Prostate gland (tissue), 2 donors: ENCODE measurements around the gene BABAM2.

Source experiments
- POLR2A ChIP-seq: fragments of 450-650 bp; IDR thresholded peaks from one replicate; pipeline ENCODE4 v1.6.1; 2016; ENCODE audit warnings: antibody characterized with exemption, mild to moderate bottlenecking
- POLR2AphosphoS5 ChIP-seq: sonication (generic); formaldehyde crosslinking; IDR thresholded peaks from one replicate; pipeline ENCODE4 v1.6.1; 2017; ENCODE audit warnings: antibody characterized with exemption
- TF ChIP-seq, protein P1 (sequence below), 4 experiments: fragments of 200-600 bp in 2 of 4; fragments of 450-650 bp in 2 of 4; sonication (generic) in 2 of 4; IDR thresholded peaks; 1 replicate in 3 of 4; 2 replicates in 1 of 4; pipeline ENCODE4 v1.5.1; 2016 to 2019; ENCODE audit warnings: antibody characterized with exemption in 4 of 4, mild to moderate bottlenecking in 2 of 4, moderate library complexity in 2 of 4

DNA sequence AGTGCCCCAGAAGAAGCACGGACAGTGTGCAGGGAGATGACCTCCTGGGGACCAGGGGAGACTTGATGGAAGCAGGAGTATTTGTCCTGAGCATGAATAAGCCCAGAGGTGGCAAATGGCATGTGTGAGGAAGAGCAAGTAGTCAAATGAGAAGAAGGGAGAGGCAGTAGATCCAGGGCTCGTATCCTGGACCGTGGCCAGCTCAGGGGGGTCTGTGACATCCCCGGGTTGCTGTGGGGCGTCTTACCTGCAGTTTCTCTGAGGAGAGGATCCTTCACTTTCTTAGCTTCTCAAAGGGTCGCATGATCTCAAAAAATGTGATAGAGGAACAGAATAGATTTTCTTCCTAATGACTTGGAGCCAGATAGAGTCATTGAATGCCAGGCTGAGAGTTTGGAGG is 445.1 kb downstream of the BABAM2 start:
- no peak for TF ChIP-seq POLR2AphosphoS5
- TF ChIP-seq, protein P1, sequence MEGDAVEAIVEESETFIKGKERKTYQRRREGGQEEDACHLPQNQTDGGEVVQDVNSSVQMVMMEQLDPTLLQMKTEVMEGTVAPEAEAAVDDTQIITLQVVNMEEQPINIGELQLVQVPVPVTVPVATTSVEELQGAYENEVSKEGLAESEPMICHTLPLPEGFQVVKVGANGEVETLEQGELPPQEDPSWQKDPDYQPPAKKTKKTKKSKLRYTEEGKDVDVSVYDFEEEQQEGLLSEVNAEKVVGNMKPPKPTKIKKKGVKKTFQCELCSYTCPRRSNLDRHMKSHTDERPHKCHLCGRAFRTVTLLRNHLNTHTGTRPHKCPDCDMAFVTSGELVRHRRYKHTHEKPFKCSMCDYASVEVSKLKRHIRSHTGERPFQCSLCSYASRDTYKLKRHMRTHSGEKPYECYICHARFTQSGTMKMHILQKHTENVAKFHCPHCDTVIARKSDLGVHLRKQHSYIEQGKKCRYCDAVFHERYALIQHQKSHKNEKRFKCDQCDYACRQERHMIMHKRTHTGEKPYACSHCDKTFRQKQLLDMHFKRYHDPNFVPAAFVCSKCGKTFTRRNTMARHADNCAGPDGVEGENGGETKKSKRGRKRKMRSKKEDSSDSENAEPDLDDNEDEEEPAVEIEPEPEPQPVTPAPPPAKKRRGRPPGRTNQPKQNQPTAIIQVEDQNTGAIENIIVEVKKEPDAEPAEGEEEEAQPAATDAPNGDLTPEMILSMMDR (IDR thresholded peaks at IDR 0.05): no peak
- TF ChIP-seq POLR2A: no peak
